Suprapubic skin (tissue), 4 donors: ENCODE measurements around the gene PARN.

Experiments used
- CTCF ChIP-seq, 2 donors: fragments of 200-600 bp in 1 of 2; fragments of 450-650 bp in 1 of 2; sonication (generic) in 1 of 2; IDR thresholded peaks; one replicate each; pipeline ENCODE4 v1.5.1; 2016 to 2019; ENCODE audit warnings: antibody characterized with exemption in 2 of 2, mild to moderate bottlenecking in 1 of 2, moderate library complexity in 1 of 2
- EP300 ChIP-seq: sonication (generic); formaldehyde crosslinking; IDR thresholded peaks from one replicate; pipeline ENCODE4 v1.6.1; 2017; ENCODE audit warnings: antibody characterized with exemption
- POLR2A ChIP-seq, 2 donors: fragments of 450-650 bp; IDR thresholded peaks; one replicate each; pipeline ENCODE4 v1.6.1; 2017; ENCODE audit warnings: antibody characterized with exemption in 2 of 2, mild to moderate bottlenecking in 2 of 2, moderate library complexity in 2 of 2
- POLR2AphosphoS5 ChIP-seq, 3 donors: sonication (generic); formaldehyde crosslinking; IDR thresholded peaks; one replicate each; pipeline ENCODE4 v1.6.1; 2017; ENCODE audit warnings: antibody characterized with exemption in 3 of 3

DNA sequence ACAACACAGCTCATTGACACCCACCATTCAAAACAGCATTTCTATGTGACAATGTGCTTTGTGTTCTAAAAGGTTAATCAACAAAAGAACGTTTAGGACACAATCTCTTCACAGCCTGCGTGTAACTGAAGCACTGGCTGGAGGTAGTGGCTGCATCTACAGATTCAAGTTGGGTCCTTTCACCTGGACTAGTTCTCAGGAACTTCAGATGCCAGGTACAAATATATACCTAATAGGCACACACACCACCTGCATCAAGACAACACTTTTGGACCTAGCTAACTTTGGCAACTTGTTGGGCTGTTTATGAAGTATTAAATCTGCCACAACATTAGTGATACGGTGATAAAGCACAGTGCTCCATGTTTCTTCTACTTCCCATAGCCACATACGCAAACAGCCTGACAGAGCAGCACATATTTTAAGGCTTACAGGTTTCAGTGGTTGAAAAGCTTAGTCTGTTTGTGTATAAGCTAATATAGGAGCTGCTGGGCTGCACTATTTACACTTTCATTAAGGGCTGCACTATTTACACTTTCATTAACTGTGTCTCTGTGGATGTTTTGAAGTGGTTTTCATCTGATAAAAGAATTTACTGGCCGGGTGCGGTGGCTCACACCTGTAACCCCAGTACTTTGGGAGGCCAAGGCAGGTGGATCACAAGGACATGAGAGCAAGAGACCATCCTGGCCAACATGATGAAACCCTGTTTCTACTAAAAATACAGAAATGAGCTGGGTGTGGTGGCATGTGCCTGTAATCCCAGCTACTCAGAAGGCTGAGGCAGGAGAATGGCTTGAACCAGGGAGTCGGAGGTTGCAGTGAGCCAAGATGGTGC lies 132.6 kb downstream of the PARN start:
- no peak for TF ChIP-seq CTCF (IDR thresholded peaks at IDR 0.05)
- TF ChIP-seq POLR2AphosphoS5 (IDR thresholded peaks at IDR 0.05) = no peak
- TF ChIP-seq POLR2A (IDR thresholded peaks at IDR 0.05) = no peak
- TF ChIP-seq EP300 = no peak
